CD4-positive, alpha-beta T cell (primary cell): Measurements from ENCODE around the gene LYSMD3. TPM values are rescaled to one million over a fixed set of nuclear protein-coding genes. Genes with fewer than 3 reads are reported as not detected.

Source experiments
- ATAC-seq: fragments of 200-7000 bp; cut with Tn5 transposase; one replicate; pipeline ENCODE4 v1.10.0; 2022; ENCODE audit warnings: mild to moderate bottlenecking; ENCODE audit not compliant: poor library complexity
- CTCF ChIA-PET: fragments of 350-600 bp; sonication (Branson Sonifier 250); formaldehyde crosslinking; loops from one replicate; lab custom pipeline; 2021; ENCODE audit warnings: antibody characterized with exemption, inconsistent platforms; lab: Charles Lee
- POLR2A ChIA-PET: fragments of 350-600 bp; sonication (Branson Sonifier 250); formaldehyde crosslinking; loops from one replicate; lab custom pipeline; 2021; ENCODE audit warnings: antibody characterized with exemption, inconsistent platforms; lab: Charles Lee
- DNase-seq, 14 experiments: peaks; one replicate each; pipeline ENCODE4 v3.0.0-alpha.2; 2013 to 2020; ENCODE audit warnings: mixed read lengths in 2 of 14
- H3K27ac ChIP-seq, 2 donors: one replicate each; pipeline versions ENCODE4 v1.5.1 to v1.7.0; 2013; ENCODE audit warnings: low read length in 2 of 2, low read depth in 1 of 2, mild to moderate bottlenecking in 1 of 2
- H3K27me3 ChIP-seq, 2 experiments: 1 replicate in 1 of 2; 2 replicates in 1 of 2; pipeline versions ENCODE4 v1.6.1 to v1.7.0; 2013; ENCODE audit warnings: low read length in 2 of 2, control low read depth in 1 of 2, mild to moderate bottlenecking in 1 of 2, moderate library complexity in 1 of 2; ENCODE audit not compliant: insufficient read depth in 2 of 2, control insufficient read depth in 1 of 2
- H3K36me3 ChIP-seq: one replicate; pipeline ENCODE4 v1.6.1; 2013; ENCODE audit warnings: low read length, control low read depth; ENCODE audit not compliant: insufficient read depth
- H3K4me1 ChIP-seq: one replicate; pipeline ENCODE4 v1.6.1; 2013; ENCODE audit warnings: low read length, control low read depth; ENCODE audit not compliant: insufficient read depth
- H3K4me3 ChIP-seq: one replicate; pipeline ENCODE4 v1.5.1; 2013; ENCODE audit warnings: mild to moderate bottlenecking, low read length, moderate library complexity
- H3K9me3 ChIP-seq, 2 experiments: 1 replicate in 1 of 2; 2 replicates in 1 of 2; pipeline versions ENCODE4 v1.6.1 to v1.7.0; 2013; ENCODE audit warnings: low read length in 2 of 2, mild to moderate bottlenecking in 2 of 2, control low read depth in 1 of 2, moderate library complexity in 1 of 2; ENCODE audit not compliant: control insufficient read depth in 1 of 2, insufficient read depth in 1 of 2
- H3K27ac Mint-ChIP-seq: one replicate; pipeline ENCODE4 v1.8.0; 2020; ENCODE audit warnings: mixed read lengths
- H3K27me3 Mint-ChIP-seq: one replicate; pipeline ENCODE4 v1.8.0; 2021; ENCODE audit warnings: mixed read lengths
- H3K36me3 Mint-ChIP-seq: one replicate; pipeline ENCODE4 v1.8.0; 2021; ENCODE audit warnings: low read depth, mixed read lengths
- H3K4me1 Mint-ChIP-seq: one replicate; pipeline ENCODE4 v1.8.0; 2021; ENCODE audit warnings: low read depth, mixed read lengths
- H3K4me3 Mint-ChIP-seq: one replicate; pipeline ENCODE4 v1.8.0; 2020; ENCODE audit warnings: mild to moderate bottlenecking, mixed read lengths
- H3K9me3 Mint-ChIP-seq: one replicate; pipeline ENCODE4 v1.8.0; 2020; ENCODE audit warnings: mixed read lengths
- CTCF ChIP-seq: fragments of 200-600 bp; IDR thresholded peaks from one replicate; pipeline ENCODE4 v1.8.0; 2022; ENCODE audit warnings: antibody characterized with exemption, mild to moderate bottlenecking
- intact Hi-C, 2 experiments: fragments of 100-400 bp; cut with DNase I in 1 of 2; cut with micrococcal nuclease in 1 of 2; formaldehyde crosslinking; loops; one replicate each; pipeline versions ENCODE4 v1.15.1 to v1.9.0; 2023 to 2025; cut with DNase I, micrococcal nuclease
- total RNA-seq, 174 experiments: library from RNA in 2 of 174; stranded (reverse) in 2 of 174; gene quantifications; one replicate each; pipeline ENCODE4 v1.2.3 and lab custom pipeline; 2021 to 2026

LYSMD3 gene
- total RNA-seq, 2 experiments from 2014 or later, result 27.6 to 32.8 TPM

- Histone ChIP-seq H3K4me3 (peak overlapping the region; percentile 98), H3K36me3 (no peaks in the 10 kb centered on the region), H3K9me3 (no peaks in the 10 kb centered on the region), H3K4me1 (peaks cover 19% of the 10 kb centered on the region), H3K27me3 (no peaks in the 10 kb centered on the region), H3K27ac (peak overlapping the region; percentile 70 to 74)
- DNase-seq (peak in 12 of 14 experiments; percentile 0 to 34 (median 9)), ATAC-seq (no peak)
- intact Hi-C loops, result loop anchor here (1.0 to 2.0 kb wide), 4 partner anchors 33 to 64 kb away; partner anchors contain the start of genes CETN3 (in 1 of the 2) and LYSMD3 (in 1 of the 2)
- POLR2A ChIA-PET, result interaction anchor here (0.6 to 3.5 kb wide), 12 partner anchors 8 to 909 kb away, joined by 3 to 90 read pairs (median 6); partner anchors contain the start of genes ARRDC3, CETN3 and LYSMD3
- Mint-ChIP-seq H3K27me3 (no peaks in the 10 kb centered on the region), H3K27ac (peak overlapping the region; percentile 92), H3K4me3 (peak overlapping the region; percentile 100), H3K4me1 (peaks cover 48% of the 10 kb centered on the region), H3K9me3 (peaks cover 2% of the 10 kb centered on the region), H3K36me3 (peaks cover 45% of the 10 kb centered on the region)
- CTCF ChIA-PET, result interaction anchor here (1.0 to 1.7 kb wide), 2 partner anchors 34 to 1744 kb away, joined by 3 to 9 read pairs; no protein-coding TSS in a partner anchor
- no peak for TF ChIP-seq CTCF
Measured at GRCh38 chr5:90473396-90474234, 55.8 kb downstream of the LYSMD3 start.

- peak overlapping the region; percentile 100 for H3K4me3 Mint-ChIP-seq
- DNase-seq (no peak), ATAC-seq (no peak)
- Histone ChIP-seq H3K4me1 (peaks cover 19% of the 10 kb centered on the region), H3K27me3 (no peaks in the 10 kb centered on the region), H3K4me3 (peak overlapping the region; percentile 98), H3K27ac (no peak overlapping the region), H3K9me3 (no peaks in the 10 kb centered on the region), H3K36me3 (no peaks in the 10 kb centered on the region)
- H3K27me3 Mint-ChIP-seq, result no peaks in the 10 kb centered on the region
- intact Hi-C loops, result loop anchor here in 1 of 2 experiments (1.0 kb wide), 1 partner anchor 63 kb away; no protein-coding TSS in a partner anchor
- TF ChIP-seq CTCF, result no peak
- H3K36me3 Mint-ChIP-seq, result peaks cover 53% of the 10 kb centered on the region
- CTCF ChIA-PET, result interaction anchor here (1.6 kb wide), 1 partner anchor 56 kb away, joined by 4 read pairs; the partner anchor contains the start of gene LYSMD3
- peaks cover 8% of the 10 kb centered on the region for H3K9me3 Mint-ChIP-seq
- POLR2A ChIA-PET, result interaction anchor here (1.1 to 3.5 kb wide), 5 partner anchors 11 to 910 kb away, joined by 3 to 90 read pairs (median 7); partner anchors contain the start of genes ARRDC3, CETN3 and LYSMD3
- peak overlapping the region; percentile 92 for H3K27ac Mint-ChIP-seq
- peaks cover 52% of the 10 kb centered on the region for H3K4me1 Mint-ChIP-seq
Measured at GRCh38 chr5:90472783-90473395, 56.5 kb downstream of the LYSMD3 start.

Other genes with a start within 250 kb of the LYSMD3 start
- 1 to 10 TPM; 3.2 to 4.9 TPM for gene CETN3, start 119.8 kb downstream of the LYSMD3 start, total RNA-seq
- gene MBLAC2, start 54.8 kb downstream of the LYSMD3 start, total RNA-seq, result 1 to 10 TPM; 3.9 to 4.1 TPM
- 1 to 10 TPM in 1 of 2 experiments, under 1 TPM in 1; 0.80 to 2.3 TPM for gene POLR3G, start 54.7 kb downstream of the LYSMD3 start, total RNA-seq
- gene ADGRV1, start 29.2 kb upstream of the LYSMD3 start, total RNA-seq, result 1 to 10 TPM in 1 of 2 experiments, under 1 TPM in 1; 0.81 to 1.2 TPM